Measurements from ENCODE around the gene ASTL. TPM values are rescaled to one million over a fixed set of nuclear protein-coding genes. Genes with fewer than 3 reads are reported as not detected.

The ASTL gene
- total and polyA plus RNA-seq, 2 donors (not counting 3 experiments of a cell fraction or from before 2014, with no cell fraction given), result not detected

- H3K9me1 ChIP-seq (replicated peaks; ENCODE audit: control insufficient read depth, extremely low read depth, insufficient read depth, low read length), result no peaks in the 10 kb centered on the region
- no peak overlapping the region for H3K9ac ChIP-seq (replicated peaks; ENCODE audit: extremely low read depth, insufficient read depth, low read length)
- no peaks in the 10 kb centered on the region for H4K20me1 ChIP-seq (replicated peaks; ENCODE audit: control insufficient read depth, extremely low read depth, insufficient read depth, low read length)
- dilution Hi-C loops (cut with MboI; ENCODE audit: extremely low pct_ligation_motif_present, low sequenced_read_pairs) (no loop called here), intact Hi-C loops (cut with micrococcal nuclease) (no loop called here)
- no peaks in the 10 kb centered on the region for H3K79me2 ChIP-seq (ENCODE audit: control insufficient read depth, insufficient read depth, low read length)
- no peak for TF ChIP-seq JUN (IDR thresholded peaks at IDR 0.05; ENCODE audit: borderline replicate concordance, insufficient read depth, insufficient read length, low read depth)
- no peak for TF ChIP-seq CTCF (IDR thresholded peaks at IDR 0.05; ENCODE audit: extremely low read depth in 1 of 2, insufficient read depth in 1 of 2, low read depth in 1 of 2, low read length in 2 of 2)
- TF ChIP-seq GATA2 (IDR thresholded peaks at IDR 0.05; ENCODE audit: insufficient read depth, insufficient read length, low read depth, low read length), result no peak
- H3K9me3 ChIP-seq (replicated peaks; ENCODE audit: control insufficient read depth, insufficient read depth, low read length), result no peaks in the 10 kb centered on the region
- H3K27ac ChIP-seq (ENCODE audit: insufficient read depth, low read depth, low read length), result no peak overlapping the region
- FAIRE-seq, result no peak
- no peak for DNase-seq (ENCODE audit: low read depth, low spot score)
- no peaks in the 10 kb centered on the region for H3K36me3 ChIP-seq (ENCODE audit: control insufficient read depth in 2 of 2, extremely low read depth in 1 of 2, insufficient read depth in 2 of 2, low read length in 2 of 2)
- peaks cover 7 to 9% of the 10 kb centered on the region in 2 experiments for H3K27me3 ChIP-seq (ENCODE audit: control insufficient read depth in 2 of 2, insufficient read depth in 2 of 2, low read length in 2 of 2)
- no peak overlapping the region for H3K4me3 ChIP-seq (replicated peaks in 1 of 3; ENCODE audit: insufficient read depth in 1 of 3, low read depth in 1 of 3, low read length in 3 of 3)
- H3K4me2 ChIP-seq (ENCODE audit: insufficient read depth, low read length), result no peak overlapping the region
- BruUV-seq (replicated peaks), result no TSS peak
- CTCF ChIA-PET, result interaction anchor here (0.7 to 3.4 kb wide), 5 partner anchors 94 to 288 kb away, joined by 3 to 47 read pairs (median 5); no protein-coding TSS in a partner anchor
- POLR2A ChIA-PET, result no interaction called here
- no peaks in the 10 kb centered on the region for H3K4me1 ChIP-seq (ENCODE audit: control insufficient read depth, extremely low read depth, insufficient read depth, low read length)
- H2AFZ ChIP-seq (ENCODE audit: low read depth, low read length), result no peak overlapping the region
These were observed 19.5 kb downstream of the ASTL start for GRCh38 chr2:96118698-96119388.

All from endothelial cell of umbilical vein (primary cell).